ENCODE data around the gene RRAGD.

DNA sequence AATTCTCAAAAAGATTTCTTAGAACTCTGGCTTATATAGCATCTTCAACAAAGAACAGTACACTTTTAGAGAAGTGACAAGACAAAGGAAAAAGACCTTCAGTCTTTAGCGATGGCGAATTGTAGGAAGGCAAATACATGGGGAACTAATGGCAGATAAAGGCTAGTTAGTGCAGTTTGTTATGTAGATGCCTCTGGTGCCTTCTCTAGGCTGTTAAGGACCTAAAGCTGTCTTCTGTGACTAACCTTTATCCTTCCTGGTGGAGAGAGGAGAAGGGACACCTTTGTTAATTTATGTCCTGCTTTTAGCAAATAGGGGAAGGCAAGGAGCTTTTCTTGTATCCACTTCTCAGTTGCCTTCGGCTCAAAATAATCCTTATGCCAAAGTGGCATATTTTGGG is 28.1 kb upstream of the RRAGD start:
- TF ChIP-seq, protein P1, sequence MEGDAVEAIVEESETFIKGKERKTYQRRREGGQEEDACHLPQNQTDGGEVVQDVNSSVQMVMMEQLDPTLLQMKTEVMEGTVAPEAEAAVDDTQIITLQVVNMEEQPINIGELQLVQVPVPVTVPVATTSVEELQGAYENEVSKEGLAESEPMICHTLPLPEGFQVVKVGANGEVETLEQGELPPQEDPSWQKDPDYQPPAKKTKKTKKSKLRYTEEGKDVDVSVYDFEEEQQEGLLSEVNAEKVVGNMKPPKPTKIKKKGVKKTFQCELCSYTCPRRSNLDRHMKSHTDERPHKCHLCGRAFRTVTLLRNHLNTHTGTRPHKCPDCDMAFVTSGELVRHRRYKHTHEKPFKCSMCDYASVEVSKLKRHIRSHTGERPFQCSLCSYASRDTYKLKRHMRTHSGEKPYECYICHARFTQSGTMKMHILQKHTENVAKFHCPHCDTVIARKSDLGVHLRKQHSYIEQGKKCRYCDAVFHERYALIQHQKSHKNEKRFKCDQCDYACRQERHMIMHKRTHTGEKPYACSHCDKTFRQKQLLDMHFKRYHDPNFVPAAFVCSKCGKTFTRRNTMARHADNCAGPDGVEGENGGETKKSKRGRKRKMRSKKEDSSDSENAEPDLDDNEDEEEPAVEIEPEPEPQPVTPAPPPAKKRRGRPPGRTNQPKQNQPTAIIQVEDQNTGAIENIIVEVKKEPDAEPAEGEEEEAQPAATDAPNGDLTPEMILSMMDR (IDR thresholded peaks at IDR 0.05; ENCODE audit: insufficient read depth, low read length, poor library complexity, severe bottlenecking) = no peak
- TF ChIP-seq EZH2phosphoT487 (conservative IDR thresholded peaks at IDR 0.05; ENCODE audit: low read length) = no peak
